Stimulated activated CD8-positive, alpha-beta memory T cell treated with anti-CD3 and anti-CD28 coated beads, Interleukin-15, amount 100 ng/mL, for 24 hours (primary cell): ENCODE measurements around the gene TTPAL.
"Not testable (repeated sequence)": the region's sequence is repeated elsewhere in the genome, so short reads cannot be mapped to it uniquely, and the experiment has no call there.

Experiments
- DNase-seq: peaks from one replicate; pipeline ENCODE4 v3.0.0-alpha.2; 2020; ENCODE audit warnings: low read depth

The TTPAL gene

DNA sequence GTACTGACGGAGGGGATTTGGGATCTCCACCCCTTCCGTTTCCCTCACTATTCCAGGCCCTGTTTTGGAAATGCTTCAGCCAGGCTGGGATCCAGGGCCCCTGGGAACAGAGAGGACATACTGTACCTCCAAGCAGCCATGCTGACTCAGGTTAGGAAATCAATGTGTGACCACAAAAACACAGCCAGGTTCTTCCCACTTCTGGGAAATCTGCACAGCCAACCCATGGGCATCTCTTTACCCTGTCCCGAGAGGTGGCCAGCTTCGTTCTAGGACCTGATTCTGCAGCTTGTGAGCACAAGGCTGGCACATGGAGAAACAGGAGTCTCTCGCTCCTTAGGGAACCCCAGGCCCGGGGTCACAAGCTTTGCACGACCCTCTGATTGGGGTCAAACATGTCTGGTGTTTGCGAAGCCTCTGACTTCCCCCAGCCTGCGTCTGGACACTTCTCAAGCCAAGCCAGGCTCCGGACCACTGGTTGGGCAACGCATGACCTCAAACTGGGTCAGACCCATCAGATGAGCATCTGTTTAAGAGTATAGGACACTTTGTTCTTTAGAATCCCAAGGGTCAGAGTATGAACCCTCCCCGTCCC lies 8.3 kb upstream of the TTPAL start:
- DNase-seq, result no peak

DNA sequence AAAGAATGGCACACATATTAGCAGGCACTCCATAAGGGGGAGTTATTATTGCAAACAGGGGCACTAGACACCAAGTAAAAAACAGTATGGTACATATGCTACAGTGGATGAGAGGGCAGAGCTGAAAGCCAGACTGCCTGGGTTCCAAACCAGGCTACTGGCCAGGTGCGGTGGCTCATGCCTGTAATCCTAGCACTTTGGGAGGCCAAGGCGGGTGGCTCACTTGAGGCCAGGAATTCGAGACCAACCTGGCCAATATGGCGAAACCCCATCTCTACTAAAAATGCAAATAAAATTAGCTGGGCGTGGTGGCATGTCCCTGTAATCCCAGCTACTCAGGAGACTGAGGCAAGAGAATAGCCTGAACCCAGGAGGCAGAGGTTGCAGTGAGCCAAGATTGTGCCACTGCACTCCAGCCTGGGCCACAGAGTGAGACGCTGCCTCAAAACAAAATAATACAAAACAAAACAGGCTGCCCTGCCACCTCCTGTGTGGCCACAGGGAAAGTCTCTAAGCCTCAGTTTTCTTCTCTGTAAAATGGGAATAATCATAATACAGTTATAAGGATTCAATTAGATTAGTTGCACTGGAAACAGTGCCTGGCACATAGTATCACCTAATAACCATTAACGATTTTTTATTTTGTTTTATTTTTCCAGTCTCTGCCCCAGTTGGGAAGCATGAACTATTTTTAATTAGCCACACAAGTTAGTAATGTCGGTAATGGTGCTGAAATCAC lies 7.5 kb upstream of the TTPAL start:
- no peak for DNase-seq

DNA sequence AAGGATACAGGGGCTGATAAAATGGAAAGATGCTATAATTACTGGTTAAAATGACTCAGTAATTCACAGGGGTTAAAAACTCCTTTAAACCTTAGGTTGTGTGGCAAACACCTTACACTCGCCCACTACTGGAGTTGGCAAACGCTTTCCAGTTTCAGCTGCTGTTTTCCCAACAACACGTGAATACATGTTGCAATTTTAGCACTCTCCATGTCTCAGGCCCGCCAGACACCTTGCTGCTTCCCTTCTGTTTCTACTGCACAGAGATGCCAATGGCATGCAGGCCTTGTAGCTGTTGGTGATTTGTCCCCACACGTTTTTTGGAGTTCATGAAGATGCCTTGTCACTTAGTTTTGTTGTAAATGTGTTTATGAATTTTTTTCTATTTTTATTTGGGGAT lies 5.3 kb upstream of the TTPAL start:
- no peak for DNase-seq

DNA sequence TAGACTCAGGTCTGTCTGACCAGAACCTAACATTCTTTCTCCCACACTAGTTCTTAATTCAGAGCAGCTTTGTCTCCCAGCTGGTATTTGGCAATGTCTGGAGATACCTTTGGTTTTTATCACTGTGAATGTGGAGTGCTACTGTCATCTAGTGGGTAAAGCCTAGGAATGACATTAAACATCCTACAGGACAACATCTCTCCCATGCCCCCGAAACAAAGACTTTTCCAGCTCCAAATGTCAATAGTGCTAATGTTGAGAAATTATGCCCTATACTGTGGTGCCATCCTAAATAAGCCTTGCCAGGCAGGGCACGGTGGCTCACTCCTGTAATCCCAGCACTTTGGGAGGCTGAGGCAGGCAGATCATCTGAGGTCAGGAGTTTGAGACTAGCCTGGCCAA lies 4.2 kb upstream of the TTPAL start:
- DNase-seq, result no peak

DNA sequence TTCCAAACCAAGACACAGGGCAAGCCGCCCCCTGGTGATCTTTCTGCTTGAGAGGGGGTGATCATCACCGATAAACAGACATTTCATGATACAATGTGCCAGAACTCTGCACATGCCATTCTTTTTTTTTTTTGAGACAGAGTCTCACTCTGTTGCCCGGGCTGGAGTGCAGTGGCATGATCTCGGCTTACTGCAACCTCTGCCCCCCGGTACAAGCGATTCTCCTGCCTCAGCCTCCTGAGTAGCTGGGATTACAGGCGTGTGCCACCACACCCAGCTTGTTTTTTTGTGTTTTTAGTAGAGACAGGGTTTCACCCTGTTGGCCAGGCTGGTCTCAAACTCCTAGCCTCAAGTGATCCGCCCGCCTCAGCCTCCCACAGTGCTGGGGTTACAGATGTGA lies 3.4 kb upstream of the TTPAL start:
- DNase-seq, result not testable (repeated sequence)

DNA sequence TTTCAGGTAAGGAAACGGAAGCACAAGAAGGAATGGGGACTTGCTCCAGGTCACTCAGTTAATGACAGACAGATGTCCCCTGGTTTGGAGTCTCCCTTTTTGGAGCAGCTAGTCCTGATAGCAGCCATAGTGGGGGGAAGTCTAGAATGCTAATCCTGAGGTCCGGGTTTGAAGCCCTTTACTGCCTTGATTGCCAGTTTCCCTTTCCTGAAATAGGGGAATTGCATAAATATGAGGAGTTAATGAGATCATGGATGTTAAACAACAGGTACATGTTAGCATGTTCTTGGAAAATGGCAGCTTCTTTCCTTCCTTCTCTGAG lies 341 bp upstream of the TTPAL start:
- no peak for DNase-seq

DNA sequence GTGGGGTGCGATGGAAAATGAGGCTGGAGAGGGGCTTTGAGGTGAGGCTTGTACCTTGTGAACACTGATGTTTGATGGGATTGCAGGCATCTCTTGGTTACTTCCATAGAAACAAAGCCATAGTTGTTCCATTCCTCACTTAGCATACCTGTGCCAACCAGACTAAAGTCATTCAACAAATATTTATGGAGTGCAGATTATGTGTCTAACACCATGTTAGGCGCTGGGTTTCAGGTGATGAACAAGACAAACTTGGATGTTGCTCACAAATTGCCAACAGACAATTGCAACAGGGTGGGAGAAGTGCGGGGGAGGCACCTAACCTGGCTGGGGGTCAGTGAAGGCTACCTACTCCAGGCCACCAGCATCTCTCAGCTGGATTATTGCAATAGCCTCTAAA lies 1.5 kb downstream of the TTPAL start:
- DNase-seq, result no peak

DNA sequence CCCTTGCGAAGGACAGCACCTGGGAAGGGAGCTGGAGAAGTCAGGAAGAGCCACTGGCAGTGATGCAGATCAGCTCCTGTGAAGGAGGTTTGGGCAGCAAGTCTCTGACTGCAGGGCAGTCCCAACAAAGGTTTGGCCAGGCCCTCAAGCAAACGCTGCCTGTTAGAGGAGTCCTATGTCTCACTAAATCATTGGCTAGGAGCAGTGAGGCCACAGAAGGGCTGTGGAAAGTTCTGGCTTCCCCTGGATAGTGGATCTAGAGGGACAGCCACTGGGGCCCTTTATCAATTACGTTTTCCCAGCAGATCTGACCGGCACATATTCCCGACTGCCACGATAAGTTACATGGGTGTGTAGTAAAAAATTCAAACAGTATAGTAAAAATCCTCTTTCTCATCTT lies 2.5 kb downstream of the TTPAL start:
- no peak for DNase-seq

DNA sequence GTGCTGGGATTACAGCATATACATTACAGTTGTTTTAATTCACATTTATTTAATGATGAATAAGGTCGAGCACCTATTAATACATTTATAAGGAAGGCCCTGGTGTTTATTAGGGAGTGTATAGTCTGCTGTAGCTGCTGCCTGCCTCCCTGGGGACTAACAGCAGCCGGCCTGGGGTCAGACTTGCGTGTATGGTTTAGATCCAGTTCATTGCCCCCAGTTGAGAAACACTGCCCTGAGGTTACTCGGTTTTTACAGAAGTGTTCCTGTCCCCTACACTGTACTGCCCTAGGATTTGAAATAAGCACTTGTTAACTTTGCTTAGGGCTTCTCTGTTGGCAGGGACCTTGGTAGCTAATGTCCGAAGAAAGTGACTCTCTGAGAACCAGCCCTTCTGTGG lies 4.0 kb downstream of the TTPAL start:
- DNase-seq, result no peak

DNA sequence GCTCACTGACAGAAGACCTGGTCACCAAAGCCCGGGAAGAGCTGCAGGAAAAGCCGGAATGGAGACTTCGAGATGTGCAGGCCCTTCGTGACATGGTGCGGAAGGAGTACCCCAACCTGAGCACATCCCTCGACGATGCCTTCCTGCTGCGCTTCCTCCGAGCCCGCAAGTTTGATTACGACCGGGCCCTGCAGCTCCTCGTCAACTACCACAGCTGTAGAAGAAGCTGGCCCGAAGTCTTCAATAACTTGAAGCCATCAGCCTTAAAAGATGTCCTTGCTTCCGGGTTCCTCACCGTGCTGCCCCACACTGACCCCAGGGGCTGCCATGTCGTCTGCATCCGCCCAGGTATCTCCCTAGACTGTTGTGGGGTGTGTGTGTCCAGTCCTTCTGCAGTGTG lies 4.4 kb downstream of the TTPAL start:
- DNase-seq, result no peak

DNA sequence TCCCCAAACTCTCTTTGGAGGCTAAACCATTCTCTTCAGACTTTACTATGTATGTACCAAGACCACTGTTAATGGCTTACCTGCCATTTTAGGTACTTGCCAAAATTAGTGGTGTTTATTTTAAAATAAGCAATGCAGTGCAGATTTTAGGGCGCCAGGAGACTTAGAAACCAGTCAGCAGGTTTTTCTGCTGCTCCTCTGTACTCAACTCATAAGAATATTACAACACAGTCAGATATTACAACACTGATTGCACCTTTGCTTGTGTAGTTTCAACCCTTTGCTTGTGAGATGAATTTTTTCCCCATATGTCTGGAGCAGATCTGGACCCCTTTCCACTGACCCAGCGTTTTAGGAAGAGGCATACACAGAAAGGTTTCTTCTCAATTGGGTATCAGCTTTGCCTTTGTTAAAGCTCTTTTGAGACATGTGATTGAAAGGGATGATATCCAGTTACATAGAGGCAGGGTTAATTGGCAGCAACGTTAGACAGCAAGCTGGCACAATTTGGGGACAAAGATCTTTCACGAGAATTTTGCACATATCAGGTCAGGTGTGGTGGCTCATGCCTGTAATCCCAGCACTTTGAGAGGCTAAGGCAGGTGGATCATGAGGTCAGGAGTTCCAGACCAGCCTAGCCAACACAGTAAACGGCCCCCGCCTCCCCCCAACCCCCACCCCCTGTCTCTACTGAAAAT lies 6.2 kb downstream of the TTPAL start:
- no peak for DNase-seq

DNA sequence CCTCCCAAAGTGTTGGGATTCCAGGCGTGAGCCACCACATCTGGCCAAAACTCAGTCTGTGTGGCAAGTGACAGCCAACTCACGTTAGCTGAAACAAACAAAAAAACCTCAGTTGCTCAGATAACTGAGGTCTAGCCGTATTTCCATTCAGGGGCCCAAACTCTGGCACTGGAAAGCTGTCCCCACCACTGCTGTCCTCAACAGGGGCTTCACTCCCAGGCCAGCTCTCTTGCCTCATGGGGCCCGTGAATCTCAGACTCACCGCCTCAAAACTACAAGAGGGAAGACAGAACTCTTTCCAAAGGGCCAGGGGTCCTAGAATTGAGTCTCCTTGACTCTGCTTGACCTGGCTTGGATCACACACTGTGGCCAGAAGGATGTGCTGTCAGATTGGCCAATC lies 7.4 kb downstream of the TTPAL start:
- no peak for DNase-seq

DNA sequence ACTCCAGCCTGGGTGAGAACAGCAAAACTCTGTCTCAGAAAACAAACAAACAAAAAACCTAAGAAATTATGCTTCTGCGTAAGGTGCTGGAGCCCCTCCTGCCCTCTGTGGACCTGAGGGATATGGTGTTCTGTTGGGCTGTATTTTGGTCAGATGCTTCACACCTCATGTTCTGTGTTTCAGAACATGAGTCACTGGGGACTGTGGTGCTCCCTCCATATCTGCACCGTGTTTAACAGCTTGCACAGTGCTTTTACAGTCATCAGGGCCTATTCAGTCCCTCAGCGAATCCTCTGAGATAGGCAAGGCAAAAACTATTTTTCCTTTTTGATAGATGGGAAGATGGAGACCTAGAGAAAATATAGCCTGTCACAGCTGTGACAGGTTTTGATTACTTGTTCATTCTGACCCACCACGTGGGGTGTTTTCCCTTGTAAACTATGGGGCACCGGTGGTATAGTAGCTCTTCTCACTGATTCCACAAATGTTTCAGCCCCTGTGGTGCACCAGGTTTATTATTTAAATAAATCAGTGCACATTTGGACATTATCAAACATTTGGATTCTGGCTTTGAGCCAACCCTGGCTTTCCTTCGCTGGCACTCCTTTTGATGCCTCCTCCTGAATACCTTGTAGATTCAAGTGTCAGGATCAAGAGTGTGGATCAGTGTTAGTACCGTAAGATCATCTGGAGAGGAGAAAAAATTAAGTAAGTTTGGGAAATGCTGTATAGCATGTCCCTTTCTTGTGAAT lies 9.6 kb downstream of the TTPAL start:
- no peak for DNase-seq

DNA sequence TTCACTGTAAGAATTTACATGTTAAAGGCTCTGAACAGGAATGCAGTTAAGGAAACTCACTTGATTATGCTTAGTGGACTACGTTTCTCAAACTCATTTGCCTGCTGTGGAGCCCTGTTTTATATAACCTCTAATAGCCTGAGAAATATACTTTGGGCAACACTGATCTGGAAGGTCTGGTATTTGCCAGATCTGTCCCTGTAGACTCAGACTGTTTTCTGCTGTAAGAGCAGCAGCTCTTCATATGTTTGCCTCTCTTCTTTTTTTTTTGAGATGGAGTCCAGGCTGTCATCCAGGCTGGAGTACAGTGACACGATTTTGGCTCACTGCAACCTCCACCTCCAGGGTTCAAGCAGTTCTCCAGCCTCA lies 10.1 kb downstream of the TTPAL start:
- DNase-seq, result no peak

DNA sequence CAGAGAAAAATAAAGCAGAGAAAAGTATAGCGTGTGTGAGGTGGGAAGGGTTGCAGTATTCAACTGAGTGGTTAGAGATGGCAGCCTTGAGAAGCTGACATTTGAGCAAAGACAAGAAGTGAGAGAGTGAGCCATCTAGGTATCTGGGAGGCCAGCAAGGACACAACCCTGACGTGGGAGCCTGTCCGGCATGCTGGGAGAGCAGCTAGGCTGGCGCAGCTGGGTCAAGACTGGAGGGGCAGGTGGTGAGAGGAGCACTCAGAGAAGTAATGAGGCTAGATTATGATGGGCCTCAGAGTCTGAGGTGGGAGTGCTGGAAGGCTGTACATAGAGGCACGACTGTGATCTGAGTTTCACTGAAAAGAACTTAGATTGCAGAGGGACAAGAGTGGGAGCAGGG lies 12.9 kb downstream of the TTPAL start:
- no peak for DNase-seq

DNA sequence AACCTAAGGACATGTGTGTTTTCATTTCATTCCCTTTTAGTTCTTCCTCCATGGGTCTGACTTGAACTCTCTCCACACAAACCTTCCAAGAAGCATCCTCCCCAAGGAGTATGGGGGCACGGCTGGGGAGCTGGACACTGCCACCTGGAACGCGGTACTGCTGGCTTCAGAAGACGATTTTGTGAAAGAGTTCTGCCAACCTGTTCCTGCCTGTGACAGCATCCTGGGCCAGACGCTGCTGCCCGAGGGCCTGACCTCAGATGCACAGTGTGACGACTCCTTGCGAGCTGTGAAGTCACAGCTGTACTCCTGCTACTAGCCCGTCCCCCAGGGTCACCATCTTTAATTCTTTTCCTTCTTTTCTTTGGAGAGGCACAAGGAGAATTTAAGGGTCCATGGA lies 13.5 kb downstream of the TTPAL start:
- no peak for DNase-seq

DNA sequence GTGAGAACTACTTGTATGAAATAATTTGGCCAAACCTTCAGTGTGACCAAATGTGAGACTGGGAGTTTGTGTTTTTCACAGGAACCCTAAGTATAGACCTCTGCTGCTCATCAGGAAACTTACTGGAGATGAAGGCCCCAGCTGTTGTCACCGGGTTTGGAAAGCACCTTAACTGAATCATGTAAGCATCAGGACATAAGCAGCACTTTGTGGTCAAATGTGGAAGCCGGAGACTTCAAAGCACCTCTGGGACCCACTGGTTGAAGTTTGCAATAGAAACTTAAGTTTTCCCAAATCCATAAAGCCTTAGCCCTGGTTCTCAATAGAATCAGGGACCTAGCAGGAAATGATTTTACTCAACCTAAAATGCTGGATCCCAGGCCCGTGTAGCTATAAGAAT lies 14.3 kb downstream of the TTPAL start:
- DNase-seq, result no peak

DNA sequence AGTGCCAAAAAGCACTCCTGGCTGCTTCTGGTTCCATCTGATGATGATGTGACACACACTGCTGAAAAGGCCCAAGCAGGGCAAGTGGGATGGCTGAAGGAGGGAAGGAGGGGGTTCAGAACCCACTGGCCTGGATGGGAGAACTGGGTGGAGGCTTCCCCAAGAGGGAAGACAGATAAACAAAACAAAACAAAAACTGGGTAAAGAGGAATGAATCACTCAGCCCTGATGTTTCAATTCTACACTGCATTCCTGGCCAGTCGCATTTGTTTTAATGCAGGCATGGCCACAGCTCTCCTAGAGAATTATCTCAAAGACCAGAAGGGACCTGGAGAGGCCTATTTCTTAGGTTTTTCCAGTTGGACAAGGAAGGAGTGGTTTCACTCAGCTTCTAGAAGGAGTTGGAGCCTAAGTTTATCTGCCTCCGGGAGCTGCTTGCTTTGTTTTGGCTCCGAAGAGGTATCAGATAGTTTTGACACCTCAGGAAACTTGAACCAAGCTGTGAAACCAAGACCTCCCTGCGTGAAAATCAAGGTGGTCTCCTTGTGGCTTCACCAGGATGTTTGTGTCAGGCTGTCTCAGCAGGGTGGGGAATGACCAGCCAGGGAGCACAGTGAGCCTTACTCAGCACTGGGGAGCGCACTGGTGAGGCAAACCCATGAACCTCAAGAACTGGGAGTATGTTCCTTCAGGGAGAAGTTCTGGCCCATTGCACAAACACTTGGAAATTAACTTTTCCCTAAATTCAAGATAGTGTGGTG lies 16.1 kb downstream of the TTPAL start:
- DNase-seq, result no peak

DNA sequence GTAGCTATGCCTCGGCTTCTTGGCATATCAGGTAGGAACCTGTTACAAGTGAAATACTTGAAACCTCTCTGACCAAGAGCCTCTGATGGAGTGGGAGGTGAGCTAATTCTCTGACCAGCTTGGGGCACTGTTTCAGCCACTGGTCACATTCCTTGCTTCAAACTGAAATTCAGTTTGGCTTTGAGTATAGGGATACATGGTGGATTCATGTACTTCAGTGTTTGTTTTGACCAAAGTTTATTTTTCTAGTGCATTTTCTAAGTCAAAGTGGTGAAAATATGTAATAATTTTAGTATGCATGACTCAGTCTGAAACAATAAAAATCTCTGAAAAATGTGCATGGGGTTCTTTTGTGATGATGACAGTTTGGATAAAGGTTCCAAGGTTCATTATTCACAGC lies 18.6 kb downstream of the TTPAL start:
- no peak for DNase-seq

DNA sequence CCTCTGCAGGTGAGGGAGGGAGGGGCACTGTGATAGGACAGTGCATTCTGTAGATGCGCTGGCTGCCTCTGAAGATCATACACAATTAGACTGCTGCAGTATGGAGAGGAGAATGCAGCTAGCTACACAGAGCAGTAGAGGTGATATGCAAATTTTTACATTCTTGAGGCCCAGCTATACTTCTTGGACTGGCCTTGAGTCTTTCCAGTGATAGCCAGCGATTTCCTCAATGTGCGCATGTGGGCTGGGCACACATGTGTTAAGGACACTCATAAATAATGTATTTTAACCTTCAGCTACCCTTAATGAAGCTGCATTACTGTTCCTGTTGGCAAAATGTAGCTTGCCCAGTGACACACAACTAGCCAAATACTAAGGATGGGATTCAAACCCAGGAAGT lies 19.0 kb downstream of the TTPAL start:
- no peak for DNase-seq

DNA sequence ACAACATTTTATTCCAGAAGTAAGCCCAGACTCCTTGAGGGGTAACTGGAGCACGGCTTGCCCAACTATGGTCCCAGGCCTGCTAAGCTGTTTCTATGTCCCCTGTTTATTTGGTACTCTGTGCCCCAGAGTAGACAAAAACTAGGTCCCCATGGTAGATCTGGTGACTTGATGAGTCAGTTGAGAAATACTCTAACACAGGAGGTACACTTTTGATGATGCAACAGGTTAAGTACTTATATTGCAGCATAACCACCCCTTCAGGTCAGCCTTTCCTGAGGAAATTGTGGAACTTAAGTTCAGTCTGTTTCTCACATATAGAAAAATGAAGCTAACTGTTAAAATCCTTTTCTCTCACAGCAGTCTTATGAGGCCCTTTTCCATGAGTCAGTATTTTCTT lies 19.6 kb downstream of the TTPAL start:
- DNase-seq, result no peak

DNA sequence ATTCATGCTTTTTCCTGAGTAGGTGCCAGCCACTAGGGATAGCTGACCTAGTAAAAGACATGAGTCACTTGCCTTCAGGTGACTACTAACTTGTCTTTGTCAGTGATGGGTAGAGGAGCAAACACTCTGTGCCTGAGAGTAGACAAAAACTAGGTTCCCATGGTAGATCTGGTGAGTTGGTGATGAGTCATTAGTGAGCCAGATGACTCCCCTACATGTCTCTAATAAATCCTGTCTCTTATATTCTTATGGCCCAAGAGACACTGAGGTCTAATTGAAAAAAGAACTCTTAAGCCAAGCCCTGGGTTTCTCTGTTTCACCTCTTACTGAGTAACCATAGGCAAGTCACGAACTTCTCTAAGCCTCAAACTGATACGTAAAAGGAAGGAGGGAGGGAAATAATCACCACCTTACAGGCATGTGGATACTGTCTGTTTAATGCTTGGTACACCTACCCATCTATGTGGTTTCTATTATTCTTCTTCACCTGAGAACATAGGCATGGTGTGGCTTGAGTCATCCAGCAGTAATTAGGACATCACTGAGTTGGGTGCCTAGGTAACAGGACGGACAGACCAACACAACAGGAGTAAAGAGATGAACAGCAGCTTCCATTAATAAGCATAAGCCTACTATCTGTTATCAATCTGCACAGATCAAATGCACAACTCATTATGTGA lies 20.3 kb downstream of the TTPAL start:
- DNase-seq, result no peak
